Loucy (cell line): ENCODE data around the gene LOXHD1.

Source experiments
- EZH2phosphoT487 ChIP-seq: fragments of 200-600 bp; IDR thresholded peaks from 2 replicates; pipeline ENCODE4 v1.6.1; 2018; ENCODE audit warnings: antibody characterized with exemption, mild to moderate bottlenecking, moderate library complexity, borderline replicate concordance
- TF ChIP-seq, protein P1 (sequence below): fragments of 200-600 bp; sonication (generic); conservative IDR thresholded peaks from 2 replicates; pipeline ENCODE4 v1.5.1; 2014; ENCODE audit warnings: mild to moderate bottlenecking, antibody characterized with exemption, low read length

GRCh38 chr18:46470714-46471113 is 186.3 kb downstream of the LOXHD1 start:
- TF ChIP-seq, protein P1, sequence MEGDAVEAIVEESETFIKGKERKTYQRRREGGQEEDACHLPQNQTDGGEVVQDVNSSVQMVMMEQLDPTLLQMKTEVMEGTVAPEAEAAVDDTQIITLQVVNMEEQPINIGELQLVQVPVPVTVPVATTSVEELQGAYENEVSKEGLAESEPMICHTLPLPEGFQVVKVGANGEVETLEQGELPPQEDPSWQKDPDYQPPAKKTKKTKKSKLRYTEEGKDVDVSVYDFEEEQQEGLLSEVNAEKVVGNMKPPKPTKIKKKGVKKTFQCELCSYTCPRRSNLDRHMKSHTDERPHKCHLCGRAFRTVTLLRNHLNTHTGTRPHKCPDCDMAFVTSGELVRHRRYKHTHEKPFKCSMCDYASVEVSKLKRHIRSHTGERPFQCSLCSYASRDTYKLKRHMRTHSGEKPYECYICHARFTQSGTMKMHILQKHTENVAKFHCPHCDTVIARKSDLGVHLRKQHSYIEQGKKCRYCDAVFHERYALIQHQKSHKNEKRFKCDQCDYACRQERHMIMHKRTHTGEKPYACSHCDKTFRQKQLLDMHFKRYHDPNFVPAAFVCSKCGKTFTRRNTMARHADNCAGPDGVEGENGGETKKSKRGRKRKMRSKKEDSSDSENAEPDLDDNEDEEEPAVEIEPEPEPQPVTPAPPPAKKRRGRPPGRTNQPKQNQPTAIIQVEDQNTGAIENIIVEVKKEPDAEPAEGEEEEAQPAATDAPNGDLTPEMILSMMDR: no peak
- no peak for TF ChIP-seq EZH2phosphoT487
